SK-N-SH treated with all-trans-retinoic acid at 6 μM for 48 hours (cell line): Measurements from ENCODE around the gene HOXC5.

Experiments
- ATAC-seq: fragments of 200-7000 bp; cut with Tn5 transposase; 3 replicates; pipeline ENCODE4 v1.9.1; 2020; ENCODE audit warnings: mild to moderate bottlenecking, moderate library complexity
- ARNTL ChIP-seq: fragments of 450-650 bp; formaldehyde crosslinking; IDR thresholded peaks from 2 replicates; pipeline ENCODE4 v1.5.0; 2020; ENCODE audit warnings: low read depth, mild to moderate bottlenecking, moderate library complexity, borderline replicate concordance
- BACH2 ChIP-seq: fragments of 250-450 bp; sonication (Bioruptor Pico); IDR thresholded peaks from 2 replicates; pipeline ENCODE4 v1.9.0; 2021; ENCODE audit warnings: mild to moderate bottlenecking, borderline replicate concordance
- CSDC2 ChIP-seq: fragments of 250-450 bp; sonication (Bioruptor Pico); IDR thresholded peaks from 2 replicates; pipeline ENCODE4 v1.5.0; 2020; ENCODE audit warnings: mild to moderate bottlenecking, moderate library complexity
- ESRRG ChIP-seq: fragments of 250-450 bp; sonication (Bioruptor Pico); IDR thresholded peaks from 2 replicates; pipeline ENCODE4 v1.6.1; 2021; ENCODE audit warnings: mild to moderate bottlenecking
- ISL1 ChIP-seq: fragments of 250-450 bp; sonication (Bioruptor Pico); IDR thresholded peaks from 2 replicates; pipeline ENCODE4 v2.1.2; 2022; ENCODE audit warnings: mild to moderate bottlenecking, moderate library complexity
- OSR1 ChIP-seq: fragments of 250-450 bp; sonication (Bioruptor Pico); IDR thresholded peaks from 2 replicates; pipeline ENCODE4 v1.8.0; 2022; ENCODE audit warnings: moderate library complexity, mild to moderate bottlenecking, inconsistent platforms
- POU6F1 ChIP-seq: fragments of 250-450 bp; sonication (Bioruptor Pico); IDR thresholded peaks from 2 replicates; pipeline ENCODE4 v1.8.0; 2021; ENCODE audit warnings: low read depth, mild to moderate bottlenecking, moderate library complexity, borderline replicate concordance
- RARB ChIP-seq: fragments of 250-450 bp; sonication (Bioruptor Pico); IDR thresholded peaks from 2 replicates; pipeline ENCODE4 v1.8.0; 2021; ENCODE audit warnings: mild to moderate bottlenecking, moderate library complexity
- SNAI2 ChIP-seq: fragments of 250-450 bp; sonication (Bioruptor Pico); IDR thresholded peaks from 2 replicates; pipeline ENCODE4 v1.5.0; 2020; ENCODE audit warnings: mild to moderate bottlenecking, moderate library complexity
- TCF4 ChIP-seq: fragments of 250-450 bp; sonication (Bioruptor Pico); IDR thresholded peaks from 2 replicates; pipeline ENCODE4 v1.8.0; 2021; ENCODE audit warnings: mild to moderate bottlenecking, moderate library complexity, borderline replicate concordance
- TOX ChIP-seq: fragments of 250-450 bp; sonication (Bioruptor Pico); IDR thresholded peaks from 2 replicates; pipeline ENCODE4 v1.8.0; 2021; ENCODE audit warnings: mild to moderate bottlenecking, moderate library complexity, borderline replicate concordance
- TSHZ2 ChIP-seq: fragments of 250-450 bp; sonication (Bioruptor Pico); IDR thresholded peaks from 2 replicates; pipeline ENCODE4 v1.5.0; 2020; ENCODE audit warnings: mild to moderate bottlenecking, moderate library complexity
- ZC3H10 ChIP-seq: fragments of 250-450 bp; sonication (Bioruptor Pico); IDR thresholded peaks from 2 replicates; pipeline ENCODE4 v1.5.1; 2021; ENCODE audit warnings: mild to moderate bottlenecking, moderate library complexity
- ZFP3 ChIP-seq: fragments of 250-450 bp; sonication (Bioruptor Pico); IDR thresholded peaks from 2 replicates; pipeline ENCODE4 v1.5.0; 2020; ENCODE audit warnings: mild to moderate bottlenecking, moderate library complexity
- ZFP30 ChIP-seq: fragments of 450-650 bp; formaldehyde crosslinking; IDR thresholded peaks from 2 replicates; pipeline ENCODE4 v1.5.0; 2022; ENCODE audit warnings: mild to moderate bottlenecking, moderate library complexity
- ZNF565 ChIP-seq: fragments of 450-650 bp; formaldehyde crosslinking; conservative IDR thresholded peaks from 2 replicates; pipeline ENCODE4 v1.5.0; 2020; ENCODE audit warnings: low read depth, mild to moderate bottlenecking, moderate library complexity
- ZNF70 ChIP-seq: fragments of 450-650 bp; formaldehyde crosslinking; IDR thresholded peaks from 2 replicates; pipeline ENCODE4 v1.5.0; 2020; ENCODE audit warnings: mild to moderate bottlenecking, moderate library complexity
- ZNF8 ChIP-seq: fragments of 450-650 bp; formaldehyde crosslinking; IDR thresholded peaks from 2 replicates; pipeline ENCODE4 v1.5.0; 2020; ENCODE audit warnings: mild to moderate bottlenecking, moderate library complexity
- TF ChIP-seq, protein P1 (sequence below): fragments of 250-450 bp; sonication (Bioruptor Pico); IDR thresholded peaks from 2 replicates; pipeline ENCODE4 v1.5.1; 2020; ENCODE audit warnings: low read depth, mild to moderate bottlenecking, moderate library complexity
- TF ChIP-seq, protein P2 (sequence below): fragments of 250-450 bp; sonication (Bioruptor Pico); IDR thresholded peaks from 2 replicates; pipeline ENCODE4 v1.5.1; 2021; ENCODE audit warnings: mild to moderate bottlenecking, moderate library complexity
- TF ChIP-seq, protein P3 (sequence below): fragments of 250-450 bp; sonication (Bioruptor Pico); IDR thresholded peaks from 2 replicates; pipeline ENCODE4 v1.8.0; 2020; ENCODE audit warnings: mild to moderate bottlenecking, moderate library complexity, borderline replicate concordance

HOXC5 gene

DNA sequence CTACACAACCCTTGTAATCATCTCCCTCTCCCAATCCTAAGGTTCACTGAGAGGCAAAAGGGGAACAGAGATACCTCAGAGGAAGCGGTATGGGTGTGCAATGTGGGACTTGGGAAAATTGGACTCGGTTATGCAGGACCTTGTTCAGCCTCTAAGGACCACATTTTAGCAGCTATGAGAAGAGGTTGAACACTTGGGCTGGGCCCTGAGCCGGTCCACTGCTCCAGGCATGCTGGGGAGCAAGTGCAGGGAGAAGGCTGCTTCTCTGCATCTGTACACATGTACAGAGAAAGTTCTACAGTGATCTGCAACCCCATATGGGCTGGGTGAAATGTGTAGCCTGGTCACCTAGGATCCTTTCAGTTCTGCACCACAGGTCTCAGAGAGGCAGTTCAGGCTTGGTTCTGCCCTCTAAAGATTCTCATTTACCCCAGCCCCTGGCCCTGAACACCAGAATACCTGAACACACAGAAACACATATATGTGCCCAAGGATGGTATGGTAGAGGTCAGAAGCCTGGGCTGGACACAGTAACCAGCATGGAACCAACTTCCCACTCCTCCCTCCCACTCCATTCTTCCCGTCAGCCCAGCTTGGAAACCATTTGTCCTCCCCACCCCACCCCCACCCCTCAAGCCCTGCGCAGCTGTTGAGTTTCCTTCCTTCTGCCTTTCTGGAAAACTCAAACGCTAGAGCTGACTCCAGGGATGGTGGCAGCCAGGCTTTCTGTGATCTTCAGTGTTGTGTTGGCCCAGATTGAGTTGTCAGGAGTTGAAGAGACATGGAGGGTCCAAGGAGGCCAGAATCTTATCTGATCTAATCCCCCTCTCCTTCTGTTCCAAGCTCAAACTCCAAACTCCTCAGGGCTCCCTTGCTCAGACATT, 10.4 kb downstream of the HOXC5 start:
- no peak for ATAC-seq
- TF ChIP-seq ZNF8 (CRISPR knock-in tag) (no peak), ISL1 (CRISPR knock-in tag) (no peak), SNAI2 (CRISPR knock-in tag) (no peak), TSHZ2 (CRISPR knock-in tag) (no peak), ARNTL (CRISPR knock-in tag) (no peak), CSDC2 (CRISPR knock-in tag) (no peak), ZC3H10 (CRISPR knock-in tag) (no peak), RARB (CRISPR knock-in tag) (no peak), ZNF70 (CRISPR knock-in tag) (no peak), ZNF565 (CRISPR knock-in tag) (no peak), OSR1 (CRISPR knock-in tag) (no peak), TOX (no peak), ESRRG (CRISPR knock-in tag) (no peak), BACH2 (CRISPR knock-in tag) (no peak)
- TF ChIP-seq, protein P1, sequence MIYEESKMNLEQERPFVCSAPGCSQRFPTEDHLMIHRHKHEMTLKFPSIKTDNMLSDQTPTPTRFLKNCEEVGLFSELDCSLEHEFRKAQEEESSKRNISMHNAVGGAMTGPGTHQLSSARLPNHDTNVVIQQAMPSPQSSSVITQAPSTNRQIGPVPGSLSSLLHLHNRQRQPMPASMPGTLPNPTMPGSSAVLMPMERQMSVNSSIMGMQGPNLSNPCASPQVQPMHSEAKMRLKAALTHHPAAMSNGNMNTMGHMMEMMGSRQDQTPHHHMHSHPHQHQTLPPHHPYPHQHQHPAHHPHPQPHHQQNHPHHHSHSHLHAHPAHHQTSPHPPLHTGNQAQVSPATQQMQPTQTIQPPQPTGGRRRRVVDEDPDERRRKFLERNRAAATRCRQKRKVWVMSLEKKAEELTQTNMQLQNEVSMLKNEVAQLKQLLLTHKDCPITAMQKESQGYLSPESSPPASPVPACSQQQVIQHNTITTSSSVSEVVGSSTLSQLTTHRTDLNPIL = no peak
- TF ChIP-seq, protein P2, sequence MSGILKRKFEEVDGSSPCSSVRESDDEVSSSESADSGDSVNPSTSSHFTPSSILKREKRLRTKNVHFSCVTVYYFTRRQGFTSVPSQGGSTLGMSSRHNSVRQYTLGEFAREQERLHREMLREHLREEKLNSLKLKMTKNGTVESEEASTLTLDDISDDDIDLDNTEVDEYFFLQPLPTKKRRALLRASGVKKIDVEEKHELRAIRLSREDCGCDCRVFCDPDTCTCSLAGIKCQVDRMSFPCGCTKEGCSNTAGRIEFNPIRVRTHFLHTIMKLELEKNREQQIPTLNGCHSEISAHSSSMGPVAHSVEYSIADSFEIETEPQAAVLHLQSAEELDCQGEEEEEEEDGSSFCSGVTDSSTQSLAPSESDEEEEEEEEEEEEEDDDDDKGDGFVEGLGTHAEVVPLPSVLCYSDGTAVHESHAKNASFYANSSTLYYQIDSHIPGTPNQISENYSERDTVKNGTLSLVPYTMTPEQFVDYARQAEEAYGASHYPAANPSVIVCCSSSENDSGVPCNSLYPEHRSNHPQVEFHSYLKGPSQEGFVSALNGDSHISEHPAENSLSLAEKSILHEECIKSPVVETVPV (CRISPR knock-in tag) = no peak
- TF ChIP-seq, protein P3, sequence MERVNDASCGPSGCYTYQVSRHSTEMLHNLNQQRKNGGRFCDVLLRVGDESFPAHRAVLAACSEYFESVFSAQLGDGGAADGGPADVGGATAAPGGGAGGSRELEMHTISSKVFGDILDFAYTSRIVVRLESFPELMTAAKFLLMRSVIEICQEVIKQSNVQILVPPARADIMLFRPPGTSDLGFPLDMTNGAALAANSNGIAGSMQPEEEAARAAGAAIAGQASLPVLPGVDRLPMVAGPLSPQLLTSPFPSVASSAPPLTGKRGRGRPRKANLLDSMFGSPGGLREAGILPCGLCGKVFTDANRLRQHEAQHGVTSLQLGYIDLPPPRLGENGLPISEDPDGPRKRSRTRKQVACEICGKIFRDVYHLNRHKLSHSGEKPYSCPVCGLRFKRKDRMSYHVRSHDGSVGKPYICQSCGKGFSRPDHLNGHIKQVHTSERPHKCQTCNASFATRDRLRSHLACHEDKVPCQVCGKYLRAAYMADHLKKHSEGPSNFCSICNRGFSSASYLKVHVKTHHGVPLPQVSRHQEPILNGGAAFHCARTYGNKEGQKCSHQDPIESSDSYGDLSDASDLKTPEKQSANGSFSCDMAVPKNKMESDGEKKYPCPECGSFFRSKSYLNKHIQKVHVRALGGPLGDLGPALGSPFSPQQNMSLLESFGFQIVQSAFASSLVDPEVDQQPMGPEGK (CRISPR knock-in tag) = no peak

DNA sequence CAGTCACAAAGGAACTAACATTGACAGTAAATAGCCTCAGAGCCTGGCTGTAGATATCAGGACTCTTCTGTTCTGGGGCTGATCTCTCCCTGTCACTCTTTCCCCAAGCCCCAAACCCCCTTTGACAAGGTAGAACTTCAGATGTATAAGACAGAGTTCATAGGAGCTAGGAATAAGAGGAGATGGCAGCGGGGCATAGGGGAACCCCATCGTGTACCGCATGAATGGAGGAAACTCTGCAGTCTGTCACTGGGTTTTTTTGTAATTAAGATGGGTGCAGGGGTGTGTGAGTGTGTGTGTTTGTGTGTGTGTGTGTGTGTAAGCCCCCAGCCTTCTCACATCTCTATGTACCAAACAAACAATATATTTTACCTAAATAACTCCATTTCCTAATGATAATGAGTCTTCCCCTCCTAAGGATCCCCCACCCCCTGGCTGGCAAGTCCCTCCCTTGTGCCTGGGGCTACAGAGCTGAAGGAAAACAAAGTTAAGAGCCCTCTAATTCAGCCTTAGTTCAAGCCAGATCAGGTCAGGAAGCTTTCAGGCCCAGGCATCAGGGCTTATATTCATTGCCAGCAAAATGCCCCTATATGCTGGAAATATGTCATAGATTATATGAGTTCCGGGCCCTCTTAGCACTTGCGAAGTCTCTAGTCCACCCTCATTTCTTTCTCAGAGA, 11.7 kb downstream of the HOXC5 start:
- no peak for ATAC-seq
- TF ChIP-seq RARB (CRISPR knock-in tag) (no peak), ARNTL (CRISPR knock-in tag) (no peak), SNAI2 (CRISPR knock-in tag) (no peak), TCF4 (CRISPR knock-in tag) (no peak), ZC3H10 (CRISPR knock-in tag) (no peak), ZFP30 (CRISPR knock-in tag) (no peak), BACH2 (CRISPR knock-in tag) (no peak), ZNF565 (CRISPR knock-in tag) (no peak), ESRRG (CRISPR knock-in tag) (no peak), ZNF8 (CRISPR knock-in tag) (no peak), POU6F1 (CRISPR knock-in tag) (no peak), ZFP3 (CRISPR knock-in tag) (no peak), TSHZ2 (CRISPR knock-in tag) (no peak)
- TF ChIP-seq, protein P2 (CRISPR knock-in tag) = no peak
